Muscle of leg (tissue), 11 donors: Measurements from ENCODE around the gene PRRC2B. TPM values are rescaled to one million over a fixed set of nuclear protein-coding genes. Genes with fewer than 3 reads are reported as not detected.

ENCODE experiments used
- DNase-seq: peaks from one replicate; pipeline ENCODE4 v3.0.0; 2013
- H3K27ac ChIP-seq: one replicate; pipeline ENCODE4 v1.5.1; 2013; ENCODE audit warnings: mild to moderate bottlenecking, low read length, control low read depth
- H3K27me3 ChIP-seq: one replicate; pipeline ENCODE4 v1.6.1; 2013; ENCODE audit warnings: low read length; ENCODE audit not compliant: control insufficient read depth, insufficient read depth
- H3K36me3 ChIP-seq: one replicate; pipeline ENCODE4 v1.6.1; 2013; ENCODE audit warnings: low read length; ENCODE audit not compliant: control insufficient read depth, insufficient read depth
- H3K4me1 ChIP-seq: one replicate; pipeline ENCODE4 v1.6.1; 2013; ENCODE audit warnings: low read length; ENCODE audit not compliant: control insufficient read depth, insufficient read depth
- H3K4me3 ChIP-seq: one replicate; pipeline ENCODE4 v1.5.1; 2013; ENCODE audit warnings: low read length, control low read depth
- H3K9me3 ChIP-seq: replicated peaks from 2 replicates; pipeline ENCODE4 v1.6.1; 2013; ENCODE audit warnings: low read depth, low read length; ENCODE audit not compliant: control insufficient read depth
- WGBS: methylation state at CpG from one replicate; pipeline ENCODE4 v1.1.5; 2013; ENCODE audit warnings: missing lambda C conversion rate; ENCODE audit not compliant: insufficient coverage; 5-methylcytosine and 5-hydroxymethylcytosine counted together
- polyA plus RNA-seq, 8 donors: library from polyadenylated mRNA; unstranded; fragments of 120-200 nt; gene quantifications; one replicate each; pipeline versions ENCODE4 v1.2.1 to v1.2.3, GENCODE V29; 2013; ENCODE audit warnings: inconsistent platforms in 1 of 8, low replicate concordance in 1 of 8; ENCODE audit not compliant: insufficient read length in 8 of 8, insufficient read depth in 1 of 8
- total RNA-seq: library from RNA; stranded (reverse); fragments of 120-200 nt; gene quantifications from one replicate; pipeline ENCODE4 v1.2.4, GENCODE V29; 2013

Gene PRRC2B
- total and polyA plus RNA-seq, 9 donors: 64.9 to 181 (median 148) TPM

GRCh38 chr9:131482343-131483006 lies 88.6 kb downstream of the PRRC2B start:
- Histone ChIP-seq H3K36me3 (peaks cover 97% of the 10 kb centered on the region), H3K27me3 (no peaks in the 10 kb centered on the region), H3K4me1 (no peaks in the 10 kb centered on the region), H3K4me3 (no peak overlapping the region), H3K27ac (no peak overlapping the region), H3K9me3 (no peaks in the 10 kb centered on the region)
- no peak for DNase-seq
- WGBS: 90% methylated on average over 22 of the region's 24 CpGs

GRCh38 chr9:131483319-131484050 lies 89.6 kb downstream of the PRRC2B start:
- Histone ChIP-seq H3K36me3 (peaks cover 97% of the 10 kb centered on the region), H3K27ac (no peak overlapping the region), H3K9me3 (no peaks in the 10 kb centered on the region), H3K4me1 (no peaks in the 10 kb centered on the region), H3K4me3 (no peak overlapping the region), H3K27me3 (no peaks in the 10 kb centered on the region)
- no peak for DNase-seq
- WGBS: 79% methylated on average over 7 of the region's 9 CpGs

- DNase-seq: no peak
- no peaks in the 10 kb centered on the region for H3K9me3 ChIP-seq
- H3K4me1 ChIP-seq: no peaks in the 10 kb centered on the region
- H3K36me3 ChIP-seq: peaks cover 96% of the 10 kb centered on the region
- WGBS: 95% methylated on average over 7 of the region's 7 CpGs
- H3K27ac ChIP-seq: no peak overlapping the region
- no peak overlapping the region for H3K4me3 ChIP-seq
- H3K27me3 ChIP-seq: no peaks in the 10 kb centered on the region
Measured at GRCh38 chr9:131484051-131484445, 90.2 kb downstream of the PRRC2B start.

GRCh38 chr9:131484560-131485185 lies 90.8 kb downstream of the PRRC2B start:
- H3K27me3 ChIP-seq: no peaks in the 10 kb centered on the region
- H3K36me3 ChIP-seq: peaks cover 96% of the 10 kb centered on the region
- no peaks in the 10 kb centered on the region for H3K9me3 ChIP-seq
- DNase-seq: no peak
- H3K27ac ChIP-seq: no peak overlapping the region
- H3K4me1 ChIP-seq: no peaks in the 10 kb centered on the region
- 90% methylated on average over 13 of the region's 15 CpGs for WGBS
- no peak overlapping the region for H3K4me3 ChIP-seq

- no peak overlapping the region for H3K4me3 ChIP-seq
- no peak overlapping the region for H3K27ac ChIP-seq
- H3K36me3 ChIP-seq: peaks cover 97% of the 10 kb centered on the region
- 90% methylated on average over 12 of the region's 12 CpGs for WGBS
- no peaks in the 10 kb centered on the region for H3K27me3 ChIP-seq
- no peaks in the 10 kb centered on the region for H3K4me1 ChIP-seq
- no peaks in the 10 kb centered on the region for H3K9me3 ChIP-seq
- DNase-seq: no peak
Measured at GRCh38 chr9:131485206-131485605, 91.3 kb downstream of the PRRC2B start.

- WGBS: 85% methylated on average over 8 of the region's 19 CpGs
- Histone ChIP-seq H3K27me3 (no peaks in the 10 kb centered on the region), H3K36me3 (peaks cover 97% of the 10 kb centered on the region), H3K4me3 (no peak overlapping the region), H3K9me3 (no peaks in the 10 kb centered on the region), H3K4me1 (no peaks in the 10 kb centered on the region), H3K27ac (no peak overlapping the region)
- no peak for DNase-seq
Measured at GRCh38 chr9:131485728-131486422, 92.0 kb downstream of the PRRC2B start.

- no peak overlapping the region for H3K27ac ChIP-seq
- H3K27me3 ChIP-seq: no peaks in the 10 kb centered on the region
- H3K4me1 ChIP-seq: no peaks in the 10 kb centered on the region
- H3K36me3 ChIP-seq: peaks cover 99% of the 10 kb centered on the region
- WGBS: 86% methylated on average over 1 of the region's 9 CpGs
- no peaks in the 10 kb centered on the region for H3K9me3 ChIP-seq
- H3K4me3 ChIP-seq: no peak overlapping the region
- DNase-seq: no peak
Measured at GRCh38 chr9:131487001-131487400, 93.1 kb downstream of the PRRC2B start.

- Histone ChIP-seq H3K9me3 (no peaks in the 10 kb centered on the region), H3K27ac (no peak overlapping the region), H3K27me3 (no peaks in the 10 kb centered on the region), H3K4me3 (no peak overlapping the region), H3K36me3 (peaks cover 99% of the 10 kb centered on the region), H3K4me1 (no peaks in the 10 kb centered on the region)
- WGBS: 74% methylated on average over 14 of the region's 14 CpGs
- DNase-seq: no peak
Measured at GRCh38 chr9:131487621-131488031, 93.7 kb downstream of the PRRC2B start.

GRCh38 chr9:131490514-131490913 lies 96.6 kb downstream of the PRRC2B start:
- Histone ChIP-seq H3K27ac (no peak overlapping the region), H3K9me3 (no peaks in the 10 kb centered on the region), H3K36me3 (peaks cover 99% of the 10 kb centered on the region), H3K4me3 (no peak overlapping the region), H3K27me3 (no peaks in the 10 kb centered on the region), H3K4me1 (no peaks in the 10 kb centered on the region)
- DNase-seq: no peak
- 66% methylated on average over 8 of the region's 8 CpGs for WGBS
